HepG2 (cell line): Measurements from ENCODE around the gene SESN2. TPM values are rescaled to one million over a fixed set of nuclear protein-coding genes. Genes with fewer than 3 reads are reported as not detected.

Experiments used
- ARID2 ChIP-seq: sonication (generic); formaldehyde crosslinking; IDR thresholded peaks from 2 replicates; pipeline ENCODE4 v1.8.1; 2022; ENCODE audit warnings: mild to moderate bottlenecking, missing genetic modification reagents, borderline replicate concordance
- CEBPG ChIP-seq: IDR thresholded peaks from 2 replicates; pipeline ENCODE4 v1.6.1; 2016
- CREB1 ChIP-seq, 2 experiments: fragments of 450-650 bp in 1 of 2; IDR thresholded peaks; 2 replicates each; pipeline ENCODE4 v1.6.1; 2016 to 2017; ENCODE audit warnings: control low read depth in 1 of 2, mild to moderate bottlenecking in 1 of 2, missing compliant biosample characterization in 1 of 2, missing genetic modification characterization in 1 of 2
- CREM ChIP-seq, 2 experiments: sonication (generic) in 1 of 2; formaldehyde crosslinking in 1 of 2; IDR thresholded peaks; 2 replicates each; pipeline versions ENCODE4 v1.4.0 to v1.6.1; 2016 to 2020; ENCODE audit warnings: antibody characterized with exemption in 1 of 2, mild to moderate bottlenecking in 1 of 2, missing genetic modification reagents in 1 of 2
- ELF1 ChIP-seq: sonication (generic); formaldehyde crosslinking; IDR thresholded peaks from 2 replicates; pipeline ENCODE4 v1.4.0; 2020; ENCODE audit warnings: missing genetic modification reagents
- ELF3 ChIP-seq: IDR thresholded peaks from 2 replicates; pipeline ENCODE4 v1.6.1; 2016; ENCODE audit warnings: missing genetic modification reagents, missing compliant biosample characterization
- ERF ChIP-seq: IDR thresholded peaks from 2 replicates; pipeline ENCODE4 v1.6.1; 2018; ENCODE audit warnings: missing biosample characterization, missing genetic modification reagents
- ETV5 ChIP-seq: IDR thresholded peaks from 2 replicates; pipeline ENCODE4 v1.6.1; 2018; ENCODE audit warnings: missing biosample characterization, missing genetic modification reagents, inconsistent platforms, borderline replicate concordance
- GATAD1 ChIP-seq: IDR thresholded peaks from 2 replicates; pipeline ENCODE4 v1.6.1; 2016; ENCODE audit warnings: missing genetic modification reagents, missing compliant biosample characterization
- GATAD2A ChIP-seq: IDR thresholded peaks from 2 replicates; pipeline ENCODE4 v1.6.1; 2016
- HOXA7 ChIP-seq: sonication (generic); formaldehyde crosslinking; IDR thresholded peaks from 2 replicates; pipeline ENCODE4 v1.8.1; 2022; ENCODE audit warnings: mild to moderate bottlenecking, missing genetic modification reagents, moderate library complexity
- MAFG ChIP-seq: sonication (generic); formaldehyde crosslinking; IDR thresholded peaks from 2 replicates; pipeline ENCODE4 v1.5.1; 2020; ENCODE audit warnings: mild to moderate bottlenecking, missing genetic modification reagents
- MAZ ChIP-seq, 2 experiments: sonication (generic) in 1 of 2; formaldehyde crosslinking in 1 of 2; IDR thresholded peaks; 2 replicates each; pipeline versions ENCODE4 v1.5.0 to v1.6.1; 2012 to 2020; ENCODE audit warnings: low read depth in 2 of 2, mild to moderate bottlenecking in 2 of 2, borderline replicate concordance in 1 of 2, improper control_type of control experiment in 1 of 2, low read length in 1 of 2, missing genetic modification reagents in 1 of 2, moderate library complexity in 1 of 2
- NCOA2 ChIP-seq: sonication (generic); formaldehyde crosslinking; IDR thresholded peaks from 2 replicates; pipeline ENCODE4 v1.8.0; 2022; ENCODE audit warnings: inconsistent platforms
- NFAT5 ChIP-seq: sonication (generic); formaldehyde crosslinking; IDR thresholded peaks from 2 replicates; pipeline ENCODE4 v1.4.0; 2020; ENCODE audit warnings: missing genetic modification reagents
- SMYD3 ChIP-seq: sonication (generic); formaldehyde crosslinking; IDR thresholded peaks from 2 replicates; pipeline ENCODE4 v1.8.1; 2023; ENCODE audit warnings: mild to moderate bottlenecking, missing genetic modification reagents
- SNAI1 ChIP-seq: sonication (generic); formaldehyde crosslinking; IDR thresholded peaks from 2 replicates; pipeline ENCODE4 v1.5.0; 2020; ENCODE audit warnings: mild to moderate bottlenecking, missing genetic modification reagents, borderline replicate concordance
- SOX13 ChIP-seq, 3 experiments: fragments of 450-650 bp in 1 of 3; sonication (generic) in 1 of 3; formaldehyde crosslinking in 1 of 3; IDR thresholded peaks in 2 of 3; conservative IDR thresholded peaks in 1 of 3; 2 replicates each; pipeline versions ENCODE4 v1.5.0 to v1.6.1; 2016 to 2020; ENCODE audit warnings: antibody characterized with exemption in 1 of 3, mild to moderate bottlenecking in 1 of 3, missing compliant biosample characterization in 1 of 3, missing genetic modification reagents in 1 of 3, moderate library complexity in 1 of 3
- TARDBP ChIP-seq: sonication (generic); formaldehyde crosslinking; IDR thresholded peaks from 2 replicates; pipeline ENCODE4 v1.8.0; 2022; ENCODE audit warnings: mild to moderate bottlenecking, missing genetic modification reagents
- TBL1XR1 ChIP-seq: fragments of 150-350 bp; IDR thresholded peaks from 2 replicates; pipeline ENCODE4 v1.6.1; 2014; ENCODE audit warnings: borderline replicate concordance, low read length; ENCODE audit not compliant: partially characterized antibody
- TEAD3 ChIP-seq: optimal IDR thresholded peaks from 2 replicates; pipeline ENCODE3; 2016; ENCODE audit warnings: borderline replicate concordance
- ZBTB20 ChIP-seq: sonication (generic); formaldehyde crosslinking; IDR thresholded peaks from 2 replicates; pipeline ENCODE4 v1.8.1; 2023; ENCODE audit warnings: missing genetic modification reagents, low read depth, mild to moderate bottlenecking, borderline replicate concordance
- ZNF274 ChIP-seq: sonication (generic); formaldehyde crosslinking; IDR thresholded peaks from 2 replicates; pipeline ENCODE4 v1.5.1; 2020; ENCODE audit warnings: mild to moderate bottlenecking, missing genetic modification reagents
- ZNF775 ChIP-seq: sonication (generic); formaldehyde crosslinking; IDR thresholded peaks from 2 replicates; pipeline ENCODE4 v1.4.0; 2020; ENCODE audit warnings: missing genetic modification reagents, mild to moderate bottlenecking, moderate library complexity, borderline replicate concordance
- ZSCAN29 ChIP-seq: sonication (generic); formaldehyde crosslinking; conservative IDR thresholded peaks from 2 replicates; pipeline ENCODE4 v1.4.0; 2020; ENCODE audit warnings: mild to moderate bottlenecking, missing genetic modification reagents
- polyA plus RNA-seq, 8 experiments: library from polyadenylated mRNA; depleted of rRNA in 3 of 8; stranded (reverse) in 7 of 8; unstranded in 1 of 8; fragments of >200 nt; fragmentation: Illumina TruSeq in 4 of 8; extraction: Trizol in 4 of 8; gene quantifications; 2 replicates each; pipeline versions ENCODE4 v1.2.1 to v1.2.3, GENCODE V29; 2011 to 2016; ENCODE audit warnings: low read depth in 4 of 8, missing spikeins in 1 of 8, mixed read lengths in 1 of 8; ENCODE audit not compliant: insufficient read depth in 1 of 8
- total RNA-seq, 5 experiments: library from RNA; depleted of rRNA; stranded (reverse); fragments of >200 nt; fragmentation: Illumina TruSeq; extraction: Trizol; gene quantifications; 2 replicates each; pipeline ENCODE4 v1.2.3, GENCODE V29; 2016; ENCODE audit warnings: low read depth in 1 of 5

Gene SESN2
- total and polyA plus RNA-seq, 2 of the 13 experiments (the other 11 are each of a cell fraction or from before 2014, with no cell fraction given) = 13.2 to 19.1 TPM

DNA sequence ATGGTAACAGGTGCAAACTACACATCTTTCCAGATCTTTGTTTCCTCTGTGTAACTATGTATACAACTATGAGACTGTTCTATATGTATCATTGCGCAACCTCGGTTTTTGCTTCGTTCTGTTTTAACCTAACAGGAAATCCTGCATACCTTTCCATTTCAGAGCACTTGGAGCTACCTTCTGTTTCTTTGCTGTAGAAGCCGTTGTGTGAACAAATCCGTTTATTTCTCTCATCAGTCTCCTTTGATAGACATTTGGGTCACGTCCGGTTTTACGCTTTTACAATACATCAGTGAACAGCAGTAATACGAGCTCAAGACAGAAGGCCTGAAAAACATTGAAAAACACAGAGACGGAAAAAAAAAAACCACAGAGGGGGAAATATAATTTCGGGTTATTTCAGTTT lies 12.9 kb upstream of the SESN2 start (continued):
- TF ChIP-seq NFAT5 (CRISPR knock-in tag) (no peak), ERF (peak; percentile 26; the same call in 1 of the 2 replicates), TARDBP (CRISPR knock-in tag) (0 out of 2 replicates have a peak, but pooled peaks have one; percentile 33), ETV5 (CRISPR knock-in tag) (peak; percentile 46; the same call in 1 of the 2 replicates), ZNF775 (0 out of 2 replicates have a peak, but pooled peaks have one; percentile 31), NCOA2 (CRISPR knock-in tag) (peak; percentile 60), CEBPG (CRISPR knock-in tag) (peak; percentile 100), ZNF274 (CRISPR knock-in tag) (no peak), TBL1XR1 (no peak), ARID2 (peak; percentile 42; the same call in 1 of the 2 replicates), TEAD3 (peak; percentile 71), MAZ (IDR thresholded peaks at IDR 0.05; ENCODE audit: borderline replicate concordance, low read depth, low read length) (no peak), MAZ (CRISPR knock-in tag; IDR thresholded peaks at IDR 0.05; ENCODE audit: low read depth) (no peak), ELF3 (CRISPR knock-in tag) (peak; percentile 92), MAFG (no peak), SMYD3 (CRISPR knock-in tag) (peak; percentile 42; the same call in 1 of the 2 replicates), HOXA7 (CRISPR knock-in tag) (no peak), GATAD1 (CRISPR knock-in tag) (peak; percentile 28; the same call in 1 of the 2 replicates), SNAI1 (CRISPR knock-in tag) (peak; percentile 64; the same call in 1 of the 2 replicates), SOX13 (IDR thresholded peaks at IDR 0.05) (no peak), SOX13 (CRISPR knock-in tag; conservative IDR thresholded peaks at IDR 0.05 in 1 of 2, IDR thresholded peaks at IDR 0.05 in 1 of 2) (peak in 1 of 2 experiments; percentile 66; a peak in 2 of 4 replicates), ELF1 (CRISPR knock-in tag) (peak; percentile 34; the same call in 1 of the 2 replicates), GATAD2A (CRISPR knock-in tag) (peak; percentile 69), CREM (IDR thresholded peaks at IDR 0.05) (peak; percentile 36; the same call in 1 of the 2 replicates), CREM (CRISPR knock-in tag; IDR thresholded peaks at IDR 0.05) (no peak), ZBTB20 (CRISPR knock-in tag) (peak; percentile 93; the same call in 1 of the 2 replicates), ZSCAN29 (CRISPR knock-in tag) (peak; percentile 57; the same call in 1 of the 2 replicates), CREB1 (IDR thresholded peaks at IDR 0.05) (no peak), CREB1 (CRISPR knock-in tag; IDR thresholded peaks at IDR 0.05) (peak; percentile 52)
